Fibroblast of mammary gland (primary cell): Measurements from ENCODE around the gene MEIKIN.
"Not testable (repeated sequence)": the region's sequence is repeated elsewhere in the genome, so short reads cannot be mapped to it uniquely, and the experiment has no call there.

Source experiments
- DNase-seq: peaks from one replicate; pipeline ENCODE4 v3.0.0-alpha.2; 2010; ENCODE audit warnings: low read depth
- H3K4me3 ChIP-seq: 2 replicates; pipeline ENCODE4 v1.5.1; 2011; ENCODE audit warnings: low read depth, mild to moderate bottlenecking, low read length, moderate library complexity; ENCODE audit not compliant: control insufficient read depth
- TF ChIP-seq, protein P1 (sequence below): conservative IDR thresholded peaks from 2 replicates; pipeline ENCODE4 v1.5.1; 2011; ENCODE audit warnings: low read depth, low read length, inconsistent platforms; ENCODE audit not compliant: control insufficient read depth, insufficient read depth

The MEIKIN gene

DNA sequence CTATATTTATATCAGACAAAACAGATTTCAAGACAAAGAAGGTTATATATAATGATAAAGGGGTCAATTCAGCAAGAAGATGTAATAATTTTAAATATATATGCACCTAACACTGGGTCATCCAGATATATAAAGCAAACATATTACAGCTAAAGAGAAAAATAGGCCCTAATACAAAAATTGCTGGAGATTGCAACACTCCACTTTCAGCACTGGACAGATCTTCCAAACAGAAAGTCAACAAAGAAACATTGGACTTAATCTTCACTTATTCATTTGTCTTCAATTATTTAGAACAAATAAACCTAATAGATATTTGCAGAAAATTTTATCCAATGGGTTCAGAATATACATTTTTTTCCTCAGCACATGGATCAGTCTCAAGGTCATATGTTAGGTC lies 45.8 kb downstream of the MEIKIN start:
- no peak overlapping the region for H3K4me3 ChIP-seq
- DNase-seq, result peak; percentile 12
- TF ChIP-seq, protein P1, sequence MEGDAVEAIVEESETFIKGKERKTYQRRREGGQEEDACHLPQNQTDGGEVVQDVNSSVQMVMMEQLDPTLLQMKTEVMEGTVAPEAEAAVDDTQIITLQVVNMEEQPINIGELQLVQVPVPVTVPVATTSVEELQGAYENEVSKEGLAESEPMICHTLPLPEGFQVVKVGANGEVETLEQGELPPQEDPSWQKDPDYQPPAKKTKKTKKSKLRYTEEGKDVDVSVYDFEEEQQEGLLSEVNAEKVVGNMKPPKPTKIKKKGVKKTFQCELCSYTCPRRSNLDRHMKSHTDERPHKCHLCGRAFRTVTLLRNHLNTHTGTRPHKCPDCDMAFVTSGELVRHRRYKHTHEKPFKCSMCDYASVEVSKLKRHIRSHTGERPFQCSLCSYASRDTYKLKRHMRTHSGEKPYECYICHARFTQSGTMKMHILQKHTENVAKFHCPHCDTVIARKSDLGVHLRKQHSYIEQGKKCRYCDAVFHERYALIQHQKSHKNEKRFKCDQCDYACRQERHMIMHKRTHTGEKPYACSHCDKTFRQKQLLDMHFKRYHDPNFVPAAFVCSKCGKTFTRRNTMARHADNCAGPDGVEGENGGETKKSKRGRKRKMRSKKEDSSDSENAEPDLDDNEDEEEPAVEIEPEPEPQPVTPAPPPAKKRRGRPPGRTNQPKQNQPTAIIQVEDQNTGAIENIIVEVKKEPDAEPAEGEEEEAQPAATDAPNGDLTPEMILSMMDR, result no peak

DNA sequence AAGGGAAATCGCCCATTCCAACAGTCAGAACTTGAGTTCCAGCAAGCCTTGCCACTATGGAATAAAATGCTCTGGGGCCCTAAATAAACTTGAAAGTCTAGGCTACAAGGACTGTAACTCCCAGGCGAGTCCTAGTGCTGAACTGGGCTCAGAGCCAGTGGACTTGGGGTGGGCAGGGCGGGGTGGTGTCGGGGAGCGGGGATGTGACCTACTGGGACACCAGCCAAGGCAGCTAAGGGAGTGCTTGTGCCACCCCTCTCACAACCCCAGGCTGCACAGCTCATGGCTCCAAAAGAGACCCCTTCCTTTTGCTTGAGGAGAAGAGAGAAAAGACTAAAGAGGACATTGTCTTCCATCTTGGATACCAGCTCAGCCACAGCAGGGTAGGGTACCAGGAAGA lies 61.5 kb downstream of the MEIKIN start:
- no peak for DNase-seq
- TF ChIP-seq, protein P1, result no peak

DNA sequence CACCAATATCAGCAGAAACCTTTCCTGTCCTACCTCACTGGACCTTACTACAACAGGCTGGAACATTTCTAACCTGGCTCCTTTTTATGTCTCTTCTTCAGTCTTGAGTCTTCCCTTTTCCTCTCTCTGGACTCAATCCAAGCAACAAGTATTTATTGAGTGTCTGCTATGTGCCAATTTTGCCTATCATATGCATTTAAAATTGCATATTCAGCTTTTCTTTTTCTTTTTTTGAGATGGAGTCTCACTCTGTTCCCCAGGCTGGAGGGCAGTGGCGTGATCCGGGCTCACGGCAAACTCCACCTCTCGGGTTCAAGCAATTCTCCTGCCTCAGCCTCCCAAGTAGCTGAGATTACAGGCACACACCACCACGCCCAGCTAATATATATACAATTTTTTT lies 65.8 kb downstream of the MEIKIN start:
- TF ChIP-seq, protein P1, result no peak
- no peak for DNase-seq
- no peak overlapping the region for H3K4me3 ChIP-seq

More for the DNA sequence above, 61.5 kb downstream of the MEIKIN start:
- H3K4me3 ChIP-seq, result no peak overlapping the region

DNA sequence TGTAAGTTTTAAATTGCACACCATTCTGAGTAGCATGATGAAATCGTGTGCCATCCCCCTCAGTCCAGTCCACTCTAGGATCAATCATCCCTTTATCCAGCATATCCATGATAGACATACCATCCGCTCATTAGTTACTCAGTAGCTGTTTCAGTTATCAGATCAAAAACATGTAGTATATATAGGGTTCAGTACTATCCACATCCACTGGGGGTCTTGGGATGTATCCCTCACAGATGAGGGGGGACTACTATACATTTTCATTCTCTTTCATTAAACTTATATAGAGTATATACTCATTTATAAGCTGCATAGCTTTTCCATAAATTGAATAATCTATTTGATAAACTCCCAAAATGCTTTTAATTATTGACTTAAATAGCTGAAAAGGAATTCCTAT lies 67.6 kb downstream of the MEIKIN start:
- no peak for DNase-seq
- TF ChIP-seq, protein P1, result no peak
- H3K4me3 ChIP-seq, result no peak overlapping the region

DNA sequence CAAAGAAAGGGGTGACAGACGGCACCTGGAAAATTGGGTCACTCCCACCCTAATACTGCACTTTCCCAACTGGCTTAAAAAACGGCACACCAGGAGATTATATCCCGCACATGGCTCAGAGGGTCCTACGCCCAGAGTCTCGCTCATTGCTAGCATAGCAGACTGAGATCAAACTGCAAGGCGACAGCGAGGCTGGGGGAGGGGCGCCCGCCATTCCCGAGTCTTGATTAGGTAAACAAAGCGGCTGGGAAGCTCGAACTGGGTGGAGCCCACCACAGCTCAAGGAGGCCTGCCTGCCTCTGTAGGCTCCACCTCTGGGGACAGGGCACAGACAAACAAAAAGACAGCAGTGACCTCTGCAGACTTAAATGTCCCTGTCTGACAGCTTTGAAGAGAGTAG lies 74.2 kb downstream of the MEIKIN start:
- DNase-seq, result not testable (repeated sequence)

DNA sequence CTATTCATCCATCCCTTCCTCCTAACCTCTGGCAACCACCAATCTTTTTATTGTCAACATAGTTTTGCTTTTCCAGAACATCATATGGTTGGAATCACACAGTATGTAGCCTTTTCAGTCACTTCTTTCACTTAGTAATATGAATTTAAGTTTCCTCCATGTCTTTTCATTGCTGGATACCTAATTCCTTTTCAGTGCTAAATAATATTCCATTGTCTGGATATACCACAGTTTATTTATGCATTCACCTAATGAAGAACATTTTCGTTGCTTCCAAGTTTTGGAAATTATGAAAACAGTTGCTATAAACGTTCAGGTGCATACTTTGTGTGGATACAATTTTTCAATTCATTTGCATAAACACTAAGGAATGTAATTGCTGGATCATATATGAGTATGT lies 77.9 kb downstream of the MEIKIN start:
- DNase-seq, result no peak
- no peak overlapping the region for H3K4me3 ChIP-seq
- TF ChIP-seq, protein P1, result no peak

More for the DNA sequence above, 74.2 kb downstream of the MEIKIN start:
- H3K4me3 ChIP-seq, result not testable (repeated sequence)

DNA sequence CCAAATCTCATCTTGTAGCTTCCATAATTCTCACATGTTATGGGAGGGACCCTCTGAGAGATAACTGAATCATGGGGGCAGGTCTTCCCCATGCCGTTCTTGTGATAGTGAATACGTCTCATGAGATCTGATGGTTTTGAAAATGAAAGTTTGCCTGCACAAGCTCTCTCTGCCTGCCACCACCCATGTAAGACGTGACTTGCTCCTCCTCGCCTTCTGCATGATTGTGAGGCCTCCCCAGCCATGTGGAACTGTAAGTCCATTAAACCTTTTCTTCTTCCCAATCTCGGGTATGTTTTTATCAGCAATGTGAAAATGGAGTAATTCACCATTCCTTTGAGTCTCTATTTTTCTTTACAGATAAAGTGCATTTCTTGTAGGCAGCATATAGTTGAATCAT lies 81.8 kb downstream of the MEIKIN start:
- TF ChIP-seq, protein P1, result no peak
- DNase-seq, result no peak
- no peak overlapping the region for H3K4me3 ChIP-seq
